ENCODE results near the gene BLOC1S6.

Gene BLOC1S6

GRCh38 chr15:45546789-45547188, 40.4 kb upstream of the BLOC1S6 start:
- no peaks in the 10 kb centered on the region for H3K27me3 ChIP-seq (replicated peaks; ENCODE audit: control insufficient read depth, insufficient read depth, low read length)
- no peak overlapping the region for H3K4me3 ChIP-seq (replicated peaks; ENCODE audit: low read depth, low read length)
- no peaks in the 10 kb centered on the region for H3K36me3 ChIP-seq (ENCODE audit: control insufficient read depth, insufficient read depth, low read length)
- TF ChIP-seq CTCF (IDR thresholded peaks at IDR 0.05; ENCODE audit: insufficient read depth, low read length, poor library complexity, severe bottlenecking): no peak
- no peak for DNase-seq (ENCODE audit: extremely low read depth, insufficient read length)

- TF ChIP-seq CTCF (IDR thresholded peaks at IDR 0.05; ENCODE audit: insufficient read depth, low read length, poor library complexity, severe bottlenecking): no peak
- Histone ChIP-seq H3K27me3 (replicated peaks; ENCODE audit: control insufficient read depth, insufficient read depth, low read length) (no peaks in the 10 kb centered on the region), H3K4me3 (replicated peaks; ENCODE audit: low read depth, low read length) (no peak overlapping the region), H3K36me3 (ENCODE audit: control insufficient read depth, insufficient read depth, low read length) (no peaks in the 10 kb centered on the region)
- DNase-seq (ENCODE audit: extremely low read depth, insufficient read length): no peak
These were observed 38.2 kb upstream of the BLOC1S6 start for GRCh38 chr15:45548753-45549520.

GRCh38 chr15:45549541-45550220, 37.5 kb upstream of the BLOC1S6 start:
- DNase-seq (ENCODE audit: extremely low read depth, insufficient read length): no peak
- Histone ChIP-seq H3K36me3 (ENCODE audit: control insufficient read depth, insufficient read depth, low read length) (no peaks in the 10 kb centered on the region), H3K27me3 (replicated peaks; ENCODE audit: control insufficient read depth, insufficient read depth, low read length) (no peaks in the 10 kb centered on the region), H3K4me3 (replicated peaks; ENCODE audit: low read depth, low read length) (no peak overlapping the region)
- no peak for TF ChIP-seq CTCF (IDR thresholded peaks at IDR 0.05; ENCODE audit: insufficient read depth, low read length, poor library complexity, severe bottlenecking)

- no peak for DNase-seq (ENCODE audit: extremely low read depth, insufficient read length)
- no peak overlapping the region for H3K4me3 ChIP-seq (replicated peaks; ENCODE audit: low read depth, low read length)
- TF ChIP-seq CTCF (IDR thresholded peaks at IDR 0.05; ENCODE audit: insufficient read depth, low read length, poor library complexity, severe bottlenecking): no peak
These were observed 36.7 kb upstream of the BLOC1S6 start for GRCh38 chr15:45550436-45550835.

GRCh38 chr15:45551676-45552075, 35.5 kb upstream of the BLOC1S6 start:
- Histone ChIP-seq H3K4me3 (replicated peaks; ENCODE audit: low read depth, low read length) (no peak overlapping the region), H3K27me3 (replicated peaks; ENCODE audit: control insufficient read depth, insufficient read depth, low read length) (no peaks in the 10 kb centered on the region), H3K36me3 (ENCODE audit: control insufficient read depth, insufficient read depth, low read length) (no peaks in the 10 kb centered on the region)
- DNase-seq (ENCODE audit: extremely low read depth, insufficient read length): no peak
- TF ChIP-seq CTCF (IDR thresholded peaks at IDR 0.05; ENCODE audit: insufficient read depth, low read length, poor library complexity, severe bottlenecking): no peak

More at GRCh38 chr15:45550436-45550835, 36.7 kb upstream of the BLOC1S6 start:
- H3K27me3 ChIP-seq (replicated peaks; ENCODE audit: control insufficient read depth, insufficient read depth, low read length): no peaks in the 10 kb centered on the region
- H3K36me3 ChIP-seq (ENCODE audit: control insufficient read depth, insufficient read depth, low read length): no peaks in the 10 kb centered on the region

All from GM06990 (cell line).